HFF-Myc (cell line): ENCODE results near the gene WWOX.

ENCODE experiments used
- DNase-seq: peaks from one replicate; pipeline ENCODE4 v3.0.0-alpha.2; 2011; ENCODE audit warnings: low read depth; ENCODE audit errors: extremely low read depth
- H3K4me3 ChIP-seq: replicated peaks from 2 replicates; pipeline ENCODE4 v1.5.1; 2011; ENCODE audit warnings: low read depth, mild to moderate bottlenecking, control low read depth, low read length
- TF ChIP-seq, protein P1 (sequence below): IDR thresholded peaks from 2 replicates; pipeline ENCODE4 v1.5.1; 2012; ENCODE audit warnings: mild to moderate bottlenecking, low read depth, low read length, control low read depth; ENCODE audit errors: missing control alignments

Gene WWOX

DNA sequence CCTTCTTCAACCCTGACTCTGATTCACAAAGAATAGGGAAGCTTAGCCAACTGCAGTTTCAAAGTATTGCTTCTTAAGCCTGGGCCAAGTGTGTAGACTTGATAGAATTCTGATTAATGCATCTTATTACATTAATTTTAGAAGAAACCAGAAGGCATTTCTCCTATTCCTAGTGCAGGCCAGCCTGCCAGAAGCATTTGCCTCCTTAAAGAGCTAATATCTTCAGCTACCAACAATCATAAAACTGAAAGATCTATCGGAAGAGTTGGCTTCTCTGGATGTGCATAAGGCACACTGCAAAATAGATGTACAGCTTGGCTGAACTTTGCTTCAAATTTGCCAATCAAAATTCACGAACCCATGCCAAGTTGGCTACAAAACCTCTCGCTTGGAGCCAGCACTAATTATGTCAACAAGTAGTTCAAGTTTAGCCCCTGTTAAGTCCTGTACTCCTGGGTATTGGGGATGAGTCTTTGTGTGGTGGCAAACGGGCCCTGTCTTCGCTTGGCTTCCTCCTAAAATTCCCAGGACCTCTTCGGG lies 717.8 kb downstream of the WWOX start:
- DNase-seq: no peak
- H3K4me3 ChIP-seq: no peak overlapping the region
- TF ChIP-seq, protein P1, sequence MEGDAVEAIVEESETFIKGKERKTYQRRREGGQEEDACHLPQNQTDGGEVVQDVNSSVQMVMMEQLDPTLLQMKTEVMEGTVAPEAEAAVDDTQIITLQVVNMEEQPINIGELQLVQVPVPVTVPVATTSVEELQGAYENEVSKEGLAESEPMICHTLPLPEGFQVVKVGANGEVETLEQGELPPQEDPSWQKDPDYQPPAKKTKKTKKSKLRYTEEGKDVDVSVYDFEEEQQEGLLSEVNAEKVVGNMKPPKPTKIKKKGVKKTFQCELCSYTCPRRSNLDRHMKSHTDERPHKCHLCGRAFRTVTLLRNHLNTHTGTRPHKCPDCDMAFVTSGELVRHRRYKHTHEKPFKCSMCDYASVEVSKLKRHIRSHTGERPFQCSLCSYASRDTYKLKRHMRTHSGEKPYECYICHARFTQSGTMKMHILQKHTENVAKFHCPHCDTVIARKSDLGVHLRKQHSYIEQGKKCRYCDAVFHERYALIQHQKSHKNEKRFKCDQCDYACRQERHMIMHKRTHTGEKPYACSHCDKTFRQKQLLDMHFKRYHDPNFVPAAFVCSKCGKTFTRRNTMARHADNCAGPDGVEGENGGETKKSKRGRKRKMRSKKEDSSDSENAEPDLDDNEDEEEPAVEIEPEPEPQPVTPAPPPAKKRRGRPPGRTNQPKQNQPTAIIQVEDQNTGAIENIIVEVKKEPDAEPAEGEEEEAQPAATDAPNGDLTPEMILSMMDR: no peak

DNA sequence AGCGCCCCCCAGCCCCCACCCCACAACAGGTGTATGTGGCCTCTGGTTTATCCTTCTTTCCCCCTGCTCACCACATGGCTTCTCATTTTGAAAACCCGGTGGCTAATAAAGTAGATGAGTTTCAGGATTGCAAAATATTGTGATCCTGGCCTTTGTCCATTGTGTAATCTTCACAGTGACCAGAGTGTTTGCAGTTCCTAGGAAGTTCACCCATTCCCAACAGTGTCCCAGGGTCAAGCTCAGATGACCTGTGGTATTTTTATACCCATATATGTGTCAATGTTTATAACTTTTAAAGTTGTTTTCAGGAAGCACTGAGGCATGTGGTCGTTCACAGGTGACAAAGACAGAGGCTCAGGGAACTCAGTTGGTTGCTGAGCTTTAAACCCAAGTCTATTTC lies 721.9 kb downstream of the WWOX start:
- no peak for DNase-seq
- H3K4me3 ChIP-seq: no peak overlapping the region
- TF ChIP-seq, protein P1: no peak

DNA sequence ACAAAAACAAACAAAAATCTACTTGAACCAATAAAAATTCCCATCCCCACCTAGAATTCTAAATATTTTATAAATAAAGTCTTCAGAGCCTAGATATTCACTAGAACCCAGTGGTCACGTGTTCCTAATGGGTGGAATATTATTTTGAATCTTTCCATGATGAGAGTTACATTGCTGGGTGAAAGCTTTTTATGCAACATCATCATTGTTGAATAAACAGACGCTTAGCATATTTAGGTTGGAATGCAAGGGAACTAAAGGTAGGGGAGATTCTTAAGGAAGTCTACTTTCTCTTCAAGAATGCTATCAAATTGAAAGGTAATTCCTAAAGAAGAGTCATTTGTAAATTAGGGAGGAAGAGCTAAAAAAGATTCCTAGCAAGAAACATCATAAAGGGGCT lies 723.1 kb downstream of the WWOX start:
- TF ChIP-seq, protein P1: no peak
- DNase-seq: no peak
- H3K4me3 ChIP-seq: no peak overlapping the region

DNA sequence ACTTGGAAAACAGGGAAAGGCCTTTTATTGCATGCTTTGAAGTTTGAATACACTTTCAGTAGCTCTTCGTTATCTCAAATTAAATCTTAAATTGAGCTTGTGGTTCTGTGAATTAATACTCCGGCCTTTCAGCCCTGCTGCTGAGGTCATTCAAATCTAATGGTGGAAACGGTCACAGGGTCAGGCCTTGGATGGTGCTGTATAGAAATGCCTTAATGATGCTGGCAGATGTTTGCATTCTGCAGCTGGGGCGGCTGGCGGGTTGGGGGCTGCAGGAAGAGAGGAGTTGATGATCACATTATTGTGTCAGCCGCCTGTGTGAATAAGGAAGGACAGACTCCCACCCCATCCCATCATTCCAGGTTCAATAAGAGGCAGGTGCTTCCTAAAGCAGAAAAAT lies 723.6 kb downstream of the WWOX start:
- no peak overlapping the region for H3K4me3 ChIP-seq
- no peak for DNase-seq
- TF ChIP-seq, protein P1: no peak

DNA sequence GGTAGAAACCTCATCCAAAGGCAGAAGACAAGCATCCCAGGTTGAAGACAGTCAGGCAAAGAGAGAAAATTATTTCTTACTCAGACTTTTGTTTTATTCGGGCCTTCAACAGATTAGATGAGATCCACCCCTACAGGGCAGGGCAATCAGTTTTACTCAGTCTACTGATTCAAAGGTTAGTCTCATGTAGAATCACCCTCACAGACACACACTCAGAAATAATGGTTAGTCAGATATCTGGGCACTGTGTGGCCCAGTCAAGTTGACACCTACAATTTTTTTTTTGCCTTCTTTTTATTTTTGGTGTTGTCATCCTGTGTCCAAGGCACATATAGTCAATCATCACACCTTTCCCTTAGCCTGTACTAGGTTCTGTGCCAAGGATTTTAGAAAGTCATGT lies 729.8 kb downstream of the WWOX start:
- no peak for DNase-seq
- TF ChIP-seq, protein P1: no peak
- H3K4me3 ChIP-seq: no peak overlapping the region

DNA sequence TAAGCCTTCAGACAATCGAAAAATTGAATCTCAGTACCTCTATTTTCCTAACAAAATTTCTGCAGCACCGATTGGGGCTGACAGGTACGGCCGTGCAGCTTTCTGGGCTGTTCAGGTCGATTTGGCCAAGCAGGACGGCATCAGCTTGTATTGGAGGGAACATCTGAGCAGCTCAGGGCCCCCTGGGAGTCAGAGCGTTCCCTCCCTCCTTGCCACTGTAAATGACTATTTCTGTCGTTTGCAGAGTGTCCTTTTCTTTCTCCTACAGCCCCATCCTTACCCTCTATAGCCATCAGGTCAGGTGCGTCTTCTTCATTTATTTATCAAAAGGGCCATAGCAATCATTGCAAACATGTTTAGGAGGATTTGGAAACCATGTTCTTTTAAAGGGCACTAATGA lies 731.1 kb downstream of the WWOX start:
- DNase-seq: no peak
- H3K4me3 ChIP-seq: no peak overlapping the region
- TF ChIP-seq, protein P1: no peak

DNA sequence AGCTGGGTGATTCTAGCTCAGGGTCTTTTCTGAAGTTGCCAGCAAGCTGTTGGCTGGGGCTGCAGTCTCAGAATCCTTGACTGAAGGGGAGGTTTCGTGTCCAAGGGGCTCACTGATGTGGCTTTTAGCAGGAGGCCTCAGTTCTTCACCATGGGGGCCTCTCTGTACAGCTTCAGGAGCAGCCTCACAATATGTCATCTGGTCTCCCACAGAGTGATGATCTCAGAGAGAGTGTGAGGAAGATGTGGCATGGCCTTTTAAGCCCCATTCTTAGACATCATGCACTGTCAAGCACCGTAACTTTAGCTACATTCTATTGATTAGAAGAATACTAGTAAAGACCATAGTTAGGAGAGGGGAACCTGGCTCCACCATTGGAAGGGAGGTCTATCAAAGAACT lies 732.6 kb downstream of the WWOX start:
- H3K4me3 ChIP-seq: no peak overlapping the region
- no peak for DNase-seq
- TF ChIP-seq, protein P1: no peak
